Endothelial cell (in vitro differentiated cells): ENCODE measurements around the gene RASSF4. TPM values are rescaled to one million over a fixed set of nuclear protein-coding genes. Genes with fewer than 3 reads are reported as not detected.

Experiments
- DNase-seq: peaks from one replicate; pipeline ENCODE4 v3.0.0; 2021; ENCODE audit warnings: low spot score
- H3K27ac Mint-ChIP-seq: one replicate; pipeline ENCODE4 v1.8.0; 2021; ENCODE audit warnings: mixed read lengths, inconsistent platforms; ENCODE audit not compliant: unreplicated experiment
- H3K27me3 Mint-ChIP-seq: one replicate; pipeline ENCODE4 v1.8.0; 2021; ENCODE audit warnings: mild to moderate bottlenecking, moderate library complexity, mixed read lengths, inconsistent platforms; ENCODE audit not compliant: unreplicated experiment
- H3K36me3 Mint-ChIP-seq: one replicate; pipeline ENCODE4 v1.8.0; 2021; ENCODE audit warnings: mild to moderate bottlenecking, low read depth, mixed read lengths, inconsistent platforms; ENCODE audit not compliant: unreplicated experiment
- H3K4me1 Mint-ChIP-seq: one replicate; pipeline ENCODE4 v1.8.0; 2021; ENCODE audit warnings: mild to moderate bottlenecking, mixed read lengths, inconsistent platforms; ENCODE audit not compliant: unreplicated experiment
- H3K4me3 Mint-ChIP-seq: one replicate; pipeline ENCODE4 v1.8.0; 2021; ENCODE audit warnings: mild to moderate bottlenecking, mixed read lengths, inconsistent platforms; ENCODE audit not compliant: unreplicated experiment
- H3K9me3 Mint-ChIP-seq: one replicate; pipeline ENCODE4 v1.8.0; 2021; ENCODE audit warnings: mixed read lengths, inconsistent platforms; ENCODE audit not compliant: unreplicated experiment
- total RNA-seq: library from RNA; stranded (reverse); fragmentation: NEBNext Ultra II Directional; extraction: Animal tissue kit (Norgen Biotek cat#: 25700); gene quantifications from one replicate; pipeline ENCODE4 v1.2.1, GENCODE V29; 2021; ENCODE audit not compliant: unreplicated experiment
- TF ChIP-seq, protein P1 (sequence below): fragments of 200-600 bp; sonication (generic); IDR thresholded peaks from one replicate; pipeline ENCODE4 v1.5.0; 2021; ENCODE audit warnings: antibody characterized with exemption; ENCODE audit not compliant: unreplicated experiment

RASSF4 gene
- total RNA-seq, 1 donor from 2014 or later = 9.6 TPM

DNA sequence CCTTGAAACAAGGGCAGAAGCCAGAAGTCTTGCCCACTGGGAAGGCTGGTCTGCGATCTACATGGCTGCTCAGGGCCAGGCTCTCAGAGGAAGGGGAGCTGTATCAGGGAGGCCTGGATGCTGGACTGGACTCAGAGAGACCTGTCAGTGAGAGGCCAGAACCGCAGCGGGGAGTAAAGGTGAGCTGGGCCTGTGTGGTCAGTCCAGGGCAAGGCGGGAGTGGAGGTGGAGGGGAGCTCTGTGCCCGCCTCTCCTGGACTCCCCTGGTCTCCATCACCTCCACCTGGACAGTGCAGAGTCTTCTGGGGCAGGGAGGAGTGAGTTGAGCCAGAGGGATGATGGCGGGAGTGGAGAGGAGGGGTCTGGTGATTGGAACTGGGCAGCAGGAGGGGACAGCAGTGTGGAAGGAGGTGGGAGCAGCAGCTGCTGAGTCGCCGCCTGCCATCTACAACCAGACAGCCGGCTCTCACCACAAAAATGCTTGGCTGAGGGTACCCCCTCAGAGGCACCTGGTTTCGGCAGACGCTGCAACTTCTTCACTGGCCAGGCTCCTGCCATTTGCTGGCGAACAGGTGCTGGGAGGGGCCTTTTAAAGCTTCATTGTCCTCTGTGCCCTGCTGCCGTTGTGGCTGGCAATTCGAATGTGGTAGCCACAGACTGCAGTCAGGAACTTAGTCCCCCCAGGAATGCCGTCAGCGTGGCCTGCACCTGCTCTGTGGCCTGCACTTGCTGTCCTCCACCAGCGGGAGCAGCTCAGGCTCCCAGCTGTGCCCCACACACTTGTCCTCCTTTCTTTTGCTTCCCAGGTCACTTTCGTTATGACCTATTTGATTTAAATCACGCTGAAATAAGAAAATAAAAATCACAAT, 3.5 kb downstream of the RASSF4 start:
- Mint-ChIP-seq H3K27ac (peak overlapping the region; percentile 31), H3K4me1 (peaks cover 41% of the 10 kb centered on the region), H3K9me3 (no peaks in the 10 kb centered on the region), H3K4me3 (no peak overlapping the region), H3K27me3 (peaks cover 8% of the 10 kb centered on the region), H3K36me3 (no peaks in the 10 kb centered on the region)
- DNase-seq = no peak
- TF ChIP-seq, protein P1, sequence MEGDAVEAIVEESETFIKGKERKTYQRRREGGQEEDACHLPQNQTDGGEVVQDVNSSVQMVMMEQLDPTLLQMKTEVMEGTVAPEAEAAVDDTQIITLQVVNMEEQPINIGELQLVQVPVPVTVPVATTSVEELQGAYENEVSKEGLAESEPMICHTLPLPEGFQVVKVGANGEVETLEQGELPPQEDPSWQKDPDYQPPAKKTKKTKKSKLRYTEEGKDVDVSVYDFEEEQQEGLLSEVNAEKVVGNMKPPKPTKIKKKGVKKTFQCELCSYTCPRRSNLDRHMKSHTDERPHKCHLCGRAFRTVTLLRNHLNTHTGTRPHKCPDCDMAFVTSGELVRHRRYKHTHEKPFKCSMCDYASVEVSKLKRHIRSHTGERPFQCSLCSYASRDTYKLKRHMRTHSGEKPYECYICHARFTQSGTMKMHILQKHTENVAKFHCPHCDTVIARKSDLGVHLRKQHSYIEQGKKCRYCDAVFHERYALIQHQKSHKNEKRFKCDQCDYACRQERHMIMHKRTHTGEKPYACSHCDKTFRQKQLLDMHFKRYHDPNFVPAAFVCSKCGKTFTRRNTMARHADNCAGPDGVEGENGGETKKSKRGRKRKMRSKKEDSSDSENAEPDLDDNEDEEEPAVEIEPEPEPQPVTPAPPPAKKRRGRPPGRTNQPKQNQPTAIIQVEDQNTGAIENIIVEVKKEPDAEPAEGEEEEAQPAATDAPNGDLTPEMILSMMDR = no peak

- Mint-ChIP-seq H3K4me3 (no peak overlapping the region), H3K27me3 (peaks cover 6% of the 10 kb centered on the region), H3K9me3 (no peaks in the 10 kb centered on the region), H3K27ac (no peak overlapping the region), H3K36me3 (no peaks in the 10 kb centered on the region), H3K4me1 (peaks cover 42% of the 10 kb centered on the region)
- no peak for DNase-seq
- TF ChIP-seq, protein P1 = no peak
These were observed 4.4 kb downstream of the RASSF4 start for GRCh38 chr10:44963772-44964633.

- DNase-seq = no peak
- no peak overlapping the region for H3K27ac Mint-ChIP-seq
- TF ChIP-seq, protein P1 = no peak
- H3K9me3 Mint-ChIP-seq = no peaks in the 10 kb centered on the region
- peaks cover 43% of the 10 kb centered on the region for H3K4me1 Mint-ChIP-seq
- H3K4me3 Mint-ChIP-seq = no peak overlapping the region
- H3K36me3 Mint-ChIP-seq = no peaks in the 10 kb centered on the region
- peaks cover 11% of the 10 kb centered on the region for H3K27me3 Mint-ChIP-seq
These were observed 5.5 kb downstream of the RASSF4 start for GRCh38 chr10:44965104-44965503.

DNA sequence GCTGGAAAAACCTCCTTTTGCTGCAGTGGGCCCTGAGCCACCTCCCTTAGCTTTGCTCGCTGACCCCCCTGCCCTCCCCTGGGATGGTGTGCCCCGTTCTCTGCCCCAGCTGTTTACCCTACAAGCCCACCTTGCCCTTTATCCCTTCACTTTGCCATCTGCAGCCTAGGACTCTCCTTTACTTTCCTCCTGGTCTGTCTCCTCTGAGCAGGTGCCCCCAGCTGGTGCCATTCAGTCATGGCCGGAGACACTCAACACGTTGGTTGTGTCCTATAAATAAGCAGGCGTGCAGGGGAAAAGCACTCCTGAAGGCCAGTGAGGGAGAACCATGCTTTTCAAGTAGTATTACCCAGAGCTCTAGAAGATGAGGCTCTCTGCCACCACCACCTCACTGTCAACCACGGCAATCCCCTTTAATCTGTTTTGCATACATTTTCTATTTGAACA, 6.1 kb downstream of the RASSF4 start:
- Mint-ChIP-seq H3K4me1 (peaks cover 38% of the 10 kb centered on the region), H3K27me3 (peaks cover 11% of the 10 kb centered on the region), H3K27ac (no peak overlapping the region), H3K36me3 (no peaks in the 10 kb centered on the region), H3K4me3 (no peak overlapping the region), H3K9me3 (no peaks in the 10 kb centered on the region)
- TF ChIP-seq, protein P1 = no peak
- no peak for DNase-seq
